HCT116 (cell line): ENCODE measurements around the gene NT5DC2.

Experiments used
- CBX3 ChIP-seq: IDR thresholded peaks from 2 replicates; pipeline ENCODE4 v1.6.1; 2012; ENCODE audit warnings: low read depth
- CEBPB ChIP-seq: IDR thresholded peaks from 2 replicates; pipeline ENCODE4 v1.6.1; 2012; ENCODE audit warnings: low read depth
- EZH2 ChIP-seq: fragments of 200-600 bp; sonication (generic); IDR thresholded peaks from 2 replicates; pipeline ENCODE4 v1.6.1; 2017; ENCODE audit warnings: antibody characterized with exemption, mixed run types
- EZH2phosphoT487 ChIP-seq: fragments of 200-600 bp; IDR thresholded peaks from 2 replicates; pipeline ENCODE4 v1.6.1; 2018; ENCODE audit warnings: antibody characterized with exemption, borderline replicate concordance
- POLR2A ChIP-seq: IDR thresholded peaks from 2 replicates; pipeline ENCODE4 v1.7.0; 2011; ENCODE audit warnings: borderline replicate concordance; ENCODE audit not compliant: insufficient read depth, insufficient read length; ENCODE audit errors: extremely low read depth
- POLR2AphosphoS5 ChIP-seq: IDR thresholded peaks from 2 replicates; pipeline ENCODE4 v1.6.1; 2011; ENCODE audit warnings: mild to moderate bottlenecking, low read depth, low read length, moderate library complexity
- RAD21 ChIP-seq: IDR thresholded peaks from 2 replicates; pipeline ENCODE4 v1.6.1; 2012; ENCODE audit warnings: low read depth, mild to moderate bottlenecking
- SIN3A ChIP-seq: IDR thresholded peaks from 2 replicates; pipeline ENCODE4 v1.6.1; 2012; ENCODE audit warnings: low read depth
- YY1 ChIP-seq: IDR thresholded peaks from 2 replicates; pipeline ENCODE4 v1.6.1; 2011; ENCODE audit warnings: low read length, low read depth, moderate library complexity, mild to moderate bottlenecking; ENCODE audit not compliant: insufficient replicate concordance; ENCODE audit errors: extremely low read depth
- TF ChIP-seq, protein P1 (sequence below), 3 experiments: fragments of 200-600 bp in 1 of 3; sonication (generic) in 1 of 3; IDR thresholded peaks in 2 of 3; conservative IDR thresholded peaks in 1 of 3; 2 replicates each; pipeline ENCODE4 v1.5.1; 2012 to 2017; ENCODE audit warnings: low read depth in 2 of 3, low read length in 2 of 3, antibody characterized with exemption in 1 of 3, borderline replicate concordance in 1 of 3, control low read depth in 1 of 3, mild to moderate bottlenecking in 1 of 3, mixed read lengths in 1 of 3, mixed run types in 1 of 3, moderate library complexity in 1 of 3; ENCODE audit not compliant: insufficient read depth in 1 of 3
- TF ChIP-seq, protein P2 (sequence below): IDR thresholded peaks from 2 replicates; pipeline ENCODE4 v1.6.1; 2012
- TF ChIP-seq, protein P3 (sequence below): IDR thresholded peaks from 2 replicates; pipeline ENCODE4 v1.6.1; 2012

DNA sequence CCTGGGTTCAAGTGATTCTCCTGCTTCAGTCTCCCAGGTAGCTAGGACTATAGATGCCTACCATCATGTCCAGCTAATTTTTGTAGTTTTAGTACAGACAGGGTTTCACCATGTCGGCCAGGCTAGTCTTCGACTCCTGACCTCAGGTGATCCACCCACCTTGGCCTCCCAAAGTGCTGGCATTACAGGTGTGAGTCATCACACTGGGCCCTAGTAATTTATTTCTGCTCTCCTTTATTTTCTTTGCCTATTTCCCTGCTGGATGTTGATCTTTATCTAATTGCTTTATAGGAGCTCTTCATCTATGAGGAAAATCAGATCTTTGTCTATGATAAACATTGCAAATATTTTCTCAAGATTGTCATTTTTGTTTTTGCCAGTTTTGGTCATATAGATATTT, 34.4 kb upstream of the NT5DC2 start:
- TF ChIP-seq RAD21: no peak
- TF ChIP-seq, protein P1, sequence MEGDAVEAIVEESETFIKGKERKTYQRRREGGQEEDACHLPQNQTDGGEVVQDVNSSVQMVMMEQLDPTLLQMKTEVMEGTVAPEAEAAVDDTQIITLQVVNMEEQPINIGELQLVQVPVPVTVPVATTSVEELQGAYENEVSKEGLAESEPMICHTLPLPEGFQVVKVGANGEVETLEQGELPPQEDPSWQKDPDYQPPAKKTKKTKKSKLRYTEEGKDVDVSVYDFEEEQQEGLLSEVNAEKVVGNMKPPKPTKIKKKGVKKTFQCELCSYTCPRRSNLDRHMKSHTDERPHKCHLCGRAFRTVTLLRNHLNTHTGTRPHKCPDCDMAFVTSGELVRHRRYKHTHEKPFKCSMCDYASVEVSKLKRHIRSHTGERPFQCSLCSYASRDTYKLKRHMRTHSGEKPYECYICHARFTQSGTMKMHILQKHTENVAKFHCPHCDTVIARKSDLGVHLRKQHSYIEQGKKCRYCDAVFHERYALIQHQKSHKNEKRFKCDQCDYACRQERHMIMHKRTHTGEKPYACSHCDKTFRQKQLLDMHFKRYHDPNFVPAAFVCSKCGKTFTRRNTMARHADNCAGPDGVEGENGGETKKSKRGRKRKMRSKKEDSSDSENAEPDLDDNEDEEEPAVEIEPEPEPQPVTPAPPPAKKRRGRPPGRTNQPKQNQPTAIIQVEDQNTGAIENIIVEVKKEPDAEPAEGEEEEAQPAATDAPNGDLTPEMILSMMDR (IDR thresholded peaks at IDR 0.05 in 2 of 3, conservative IDR thresholded peaks at IDR 0.05 in 1 of 3; ENCODE audit: borderline replicate concordance in 1 of 3, insufficient read depth in 1 of 3, low read depth in 2 of 3, low read length in 2 of 3): no peak
- TF ChIP-seq POLR2A: no peak
- no peak for TF ChIP-seq SIN3A
- no peak for TF ChIP-seq CEBPB
- TF ChIP-seq, protein P2, sequence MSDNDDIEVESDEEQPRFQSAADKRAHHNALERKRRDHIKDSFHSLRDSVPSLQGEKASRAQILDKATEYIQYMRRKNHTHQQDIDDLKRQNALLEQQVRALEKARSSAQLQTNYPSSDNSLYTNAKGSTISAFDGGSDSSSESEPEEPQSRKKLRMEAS: no peak
- no peak for TF ChIP-seq POLR2AphosphoS5
- TF ChIP-seq YY1: no peak
- TF ChIP-seq CBX3: no peak
- no peak for TF ChIP-seq EZH2phosphoT487
- TF ChIP-seq EZH2: no peak
- TF ChIP-seq, protein P3, sequence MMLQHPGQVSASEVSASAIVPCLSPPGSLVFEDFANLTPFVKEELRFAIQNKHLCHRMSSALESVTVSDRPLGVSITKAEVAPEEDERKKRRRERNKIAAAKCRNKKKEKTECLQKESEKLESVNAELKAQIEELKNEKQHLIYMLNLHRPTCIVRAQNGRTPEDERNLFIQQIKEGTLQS: no peak
